ENCODE data around the gene PTDSS2. TPM values are rescaled to one million over a fixed set of nuclear protein-coding genes. Genes with fewer than 3 reads are reported as not detected.

Gene PTDSS2
- total and polyA plus RNA-seq, 4 donors = 5.1 to 15.6 (median 10.2) TPM

DNA sequence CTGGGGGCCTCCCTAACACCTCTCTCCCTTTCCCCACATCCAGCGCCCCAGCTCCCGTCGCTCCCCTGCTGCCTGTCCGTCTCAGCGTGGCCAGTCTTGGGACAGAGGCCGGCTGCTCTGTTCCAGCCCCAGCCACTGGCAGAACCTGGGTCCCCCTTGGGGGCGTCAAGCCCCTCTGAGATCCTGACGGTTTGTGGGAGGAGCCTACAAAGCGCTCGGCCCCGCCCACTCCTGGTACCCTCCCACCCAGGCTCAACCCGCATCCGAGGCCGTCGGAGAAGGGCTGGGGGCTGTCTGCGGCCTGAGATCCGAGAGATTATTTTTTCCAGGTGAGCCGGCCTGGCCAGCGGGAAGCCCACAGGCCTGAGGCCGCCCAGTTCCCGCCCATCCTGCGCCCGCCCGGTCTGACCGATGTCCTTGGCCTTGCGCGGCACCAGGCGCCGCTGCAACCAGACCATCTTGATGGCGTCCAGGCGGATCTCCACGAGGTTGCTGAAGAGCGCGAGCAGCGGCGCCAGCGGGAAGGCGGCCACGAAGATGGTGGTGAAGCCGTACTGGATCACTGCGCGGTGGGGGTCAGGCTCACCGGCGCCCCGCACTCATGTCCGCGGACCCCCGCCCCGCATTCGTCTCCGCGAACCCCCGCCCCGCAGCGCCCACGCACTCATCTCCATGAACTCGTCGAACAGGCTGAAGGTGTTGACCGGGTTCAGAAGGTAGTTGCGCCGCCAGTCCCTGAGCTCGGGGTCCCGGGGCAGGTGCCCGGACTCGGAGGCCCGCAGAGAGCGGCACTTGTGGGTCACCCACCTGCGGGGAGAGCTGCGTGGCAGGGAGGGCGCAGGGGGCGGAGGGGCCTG is 29.8 kb upstream of the PTDSS2 start:
- no peak overlapping the region for H3K9ac ChIP-seq (ENCODE audit: low read depth in 1 of 2, low read length in 2 of 2)
- TF ChIP-seq YY1 (IDR thresholded peaks at IDR 0.05) (no peak), SP1 (IDR thresholded peaks at IDR 0.05) (no peak), RXRA (IDR thresholded peaks at IDR 0.05) (no peak), HNF4A (conservative IDR thresholded peaks at IDR 0.05) (no peak), FOXA1 (IDR thresholded peaks at IDR 0.05) (no peak), EGR1 (IDR thresholded peaks at IDR 0.05; ENCODE audit: low read depth in 2 of 2) (no peak), NR2F2 (IDR thresholded peaks at IDR 0.05) (no peak), HNF4G (IDR thresholded peaks at IDR 0.05) (no peak), FOXA2 (IDR thresholded peaks at IDR 0.05) (no peak), GABPA (IDR thresholded peaks at IDR 0.05 in 1 of 2, conservative IDR thresholded peaks at IDR 0.05 in 1 of 2) (no peak), RAD21 (IDR thresholded peaks at IDR 0.05) (no peak), TAF1 (conservative IDR thresholded peaks at IDR 0.05) (no peak), JUND (IDR thresholded peaks at IDR 0.05) (no peak)
- TF ChIP-seq, protein P1, sequence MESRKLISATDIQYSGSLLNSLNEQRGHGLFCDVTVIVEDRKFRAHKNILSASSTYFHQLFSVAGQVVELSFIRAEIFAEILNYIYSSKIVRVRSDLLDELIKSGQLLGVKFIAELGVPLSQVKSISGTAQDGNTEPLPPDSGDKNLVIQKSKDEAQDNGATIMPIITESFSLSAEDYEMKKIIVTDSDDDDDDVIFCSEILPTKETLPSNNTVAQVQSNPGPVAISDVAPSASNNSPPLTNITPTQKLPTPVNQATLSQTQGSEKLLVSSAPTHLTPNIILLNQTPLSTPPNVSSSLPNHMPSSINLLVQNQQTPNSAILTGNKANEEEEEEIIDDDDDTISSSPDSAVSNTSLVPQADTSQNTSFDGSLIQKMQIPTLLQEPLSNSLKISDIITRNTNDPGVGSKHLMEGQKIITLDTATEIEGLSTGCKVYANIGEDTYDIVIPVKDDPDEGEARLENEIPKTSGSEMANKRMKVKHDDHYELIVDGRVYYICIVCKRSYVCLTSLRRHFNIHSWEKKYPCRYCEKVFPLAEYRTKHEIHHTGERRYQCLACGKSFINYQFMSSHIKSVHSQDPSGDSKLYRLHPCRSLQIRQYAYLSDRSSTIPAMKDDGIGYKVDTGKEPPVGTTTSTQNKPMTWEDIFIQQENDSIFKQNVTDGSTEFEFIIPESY (IDR thresholded peaks at IDR 0.05) = no peak
- TF ChIP-seq, protein P2, sequence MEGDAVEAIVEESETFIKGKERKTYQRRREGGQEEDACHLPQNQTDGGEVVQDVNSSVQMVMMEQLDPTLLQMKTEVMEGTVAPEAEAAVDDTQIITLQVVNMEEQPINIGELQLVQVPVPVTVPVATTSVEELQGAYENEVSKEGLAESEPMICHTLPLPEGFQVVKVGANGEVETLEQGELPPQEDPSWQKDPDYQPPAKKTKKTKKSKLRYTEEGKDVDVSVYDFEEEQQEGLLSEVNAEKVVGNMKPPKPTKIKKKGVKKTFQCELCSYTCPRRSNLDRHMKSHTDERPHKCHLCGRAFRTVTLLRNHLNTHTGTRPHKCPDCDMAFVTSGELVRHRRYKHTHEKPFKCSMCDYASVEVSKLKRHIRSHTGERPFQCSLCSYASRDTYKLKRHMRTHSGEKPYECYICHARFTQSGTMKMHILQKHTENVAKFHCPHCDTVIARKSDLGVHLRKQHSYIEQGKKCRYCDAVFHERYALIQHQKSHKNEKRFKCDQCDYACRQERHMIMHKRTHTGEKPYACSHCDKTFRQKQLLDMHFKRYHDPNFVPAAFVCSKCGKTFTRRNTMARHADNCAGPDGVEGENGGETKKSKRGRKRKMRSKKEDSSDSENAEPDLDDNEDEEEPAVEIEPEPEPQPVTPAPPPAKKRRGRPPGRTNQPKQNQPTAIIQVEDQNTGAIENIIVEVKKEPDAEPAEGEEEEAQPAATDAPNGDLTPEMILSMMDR (IDR thresholded peaks at IDR 0.05; ENCODE audit: low read depth, low read length, missing input control) = no peak
- TF ChIP-seq, protein P3, sequence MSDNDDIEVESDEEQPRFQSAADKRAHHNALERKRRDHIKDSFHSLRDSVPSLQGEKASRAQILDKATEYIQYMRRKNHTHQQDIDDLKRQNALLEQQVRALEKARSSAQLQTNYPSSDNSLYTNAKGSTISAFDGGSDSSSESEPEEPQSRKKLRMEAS (IDR thresholded peaks at IDR 0.05) = no peak
- TF ChIP-seq, protein P4, sequence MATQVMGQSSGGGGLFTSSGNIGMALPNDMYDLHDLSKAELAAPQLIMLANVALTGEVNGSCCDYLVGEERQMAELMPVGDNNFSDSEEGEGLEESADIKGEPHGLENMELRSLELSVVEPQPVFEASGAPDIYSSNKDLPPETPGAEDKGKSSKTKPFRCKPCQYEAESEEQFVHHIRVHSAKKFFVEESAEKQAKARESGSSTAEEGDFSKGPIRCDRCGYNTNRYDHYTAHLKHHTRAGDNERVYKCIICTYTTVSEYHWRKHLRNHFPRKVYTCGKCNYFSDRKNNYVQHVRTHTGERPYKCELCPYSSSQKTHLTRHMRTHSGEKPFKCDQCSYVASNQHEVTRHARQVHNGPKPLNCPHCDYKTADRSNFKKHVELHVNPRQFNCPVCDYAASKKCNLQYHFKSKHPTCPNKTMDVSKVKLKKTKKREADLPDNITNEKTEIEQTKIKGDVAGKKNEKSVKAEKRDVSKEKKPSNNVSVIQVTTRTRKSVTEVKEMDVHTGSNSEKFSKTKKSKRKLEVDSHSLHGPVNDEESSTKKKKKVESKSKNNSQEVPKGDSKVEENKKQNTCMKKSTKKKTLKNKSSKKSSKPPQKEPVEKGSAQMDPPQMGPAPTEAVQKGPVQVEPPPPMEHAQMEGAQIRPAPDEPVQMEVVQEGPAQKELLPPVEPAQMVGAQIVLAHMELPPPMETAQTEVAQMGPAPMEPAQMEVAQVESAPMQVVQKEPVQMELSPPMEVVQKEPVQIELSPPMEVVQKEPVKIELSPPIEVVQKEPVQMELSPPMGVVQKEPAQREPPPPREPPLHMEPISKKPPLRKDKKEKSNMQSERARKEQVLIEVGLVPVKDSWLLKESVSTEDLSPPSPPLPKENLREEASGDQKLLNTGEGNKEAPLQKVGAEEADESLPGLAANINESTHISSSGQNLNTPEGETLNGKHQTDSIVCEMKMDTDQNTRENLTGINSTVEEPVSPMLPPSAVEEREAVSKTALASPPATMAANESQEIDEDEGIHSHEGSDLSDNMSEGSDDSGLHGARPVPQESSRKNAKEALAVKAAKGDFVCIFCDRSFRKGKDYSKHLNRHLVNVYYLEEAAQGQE (IDR thresholded peaks at IDR 0.05) = no peak
- TF ChIP-seq, protein P5, sequence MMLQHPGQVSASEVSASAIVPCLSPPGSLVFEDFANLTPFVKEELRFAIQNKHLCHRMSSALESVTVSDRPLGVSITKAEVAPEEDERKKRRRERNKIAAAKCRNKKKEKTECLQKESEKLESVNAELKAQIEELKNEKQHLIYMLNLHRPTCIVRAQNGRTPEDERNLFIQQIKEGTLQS (IDR thresholded peaks at IDR 0.05) = no peak
- H3K4me3 ChIP-seq (ENCODE audit: low read depth in 1 of 3, low read length in 3 of 3) = no peak overlapping the region
- H3K27me3 ChIP-seq (ENCODE audit: control insufficient read depth in 4 of 4, insufficient read depth in 4 of 4, low read length in 3 of 4) = peaks cover 0 to 3% (median 0%) of the 10 kb centered on the region in 4 donors
- no peaks in the 10 kb centered on the region for H3K9me3 ChIP-seq (ENCODE audit: control insufficient read depth in 4 of 4, low read length in 3 of 4)
- no peaks in the 10 kb centered on the region for H3K36me3 ChIP-seq (ENCODE audit: control insufficient read depth in 4 of 4, insufficient read depth in 3 of 4, low read depth in 1 of 4, low read length in 3 of 4)
- 65% methylated on average over 71 of the region's 71 CpGs for WGBS
- H3K4me1 ChIP-seq (ENCODE audit: control insufficient read depth in 4 of 4, insufficient read depth in 4 of 4, low read length in 3 of 4) = peaks cover 5 to 25% (median 21%) of the 10 kb centered on the region in 4 donors
- no peak for DNase-seq (ENCODE audit: low spot score)
- H3K27ac ChIP-seq (ENCODE audit: low read depth in 1 of 2, low read length in 2 of 2) = no peak overlapping the region
